HG02798 (cell line): ENCODE data around the gene ORAI2.

Experiments
- ATAC-seq: cut with Tn5 transposase; IDR thresholded peaks from one replicate; pipeline ENCODE4 v1.9.1; 2021; ENCODE audit warnings: mild to moderate bottlenecking; ENCODE audit not compliant: unreplicated experiment, poor library complexity

The ORAI2 gene

DNA sequence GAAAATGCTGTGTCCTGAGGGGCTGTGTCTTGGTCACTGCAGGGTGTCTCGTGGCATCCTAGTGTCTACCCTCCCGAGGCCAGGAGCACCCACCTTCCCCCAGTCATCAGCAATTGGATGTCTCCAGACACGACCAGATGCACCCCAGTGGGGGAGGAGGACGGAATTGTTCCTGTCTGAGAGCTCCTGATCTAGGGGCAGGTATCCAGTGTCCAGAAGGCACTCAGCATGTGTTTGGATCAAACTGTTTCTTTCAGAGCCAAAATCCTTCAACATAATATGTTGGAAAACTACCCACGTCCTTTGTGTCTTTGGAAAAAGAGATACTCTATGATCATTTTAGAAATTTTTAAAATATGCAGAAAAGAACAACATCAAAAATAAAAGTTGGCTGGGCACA is 20.3 kb upstream of the ORAI2 start:
- ATAC-seq, result no peak

- ATAC-seq, result no peak
Observed at GRCh38 chr7:102413611-102414010, 19.8 kb upstream of the ORAI2 start.

- ATAC-seq, result peak; percentile 66
Observed at GRCh38 chr7:102415685-102416225, 17.6 kb upstream of the ORAI2 start.

- ATAC-seq, result no peak
Observed at GRCh38 chr7:102416406-102416805, 17.0 kb upstream of the ORAI2 start.

DNA sequence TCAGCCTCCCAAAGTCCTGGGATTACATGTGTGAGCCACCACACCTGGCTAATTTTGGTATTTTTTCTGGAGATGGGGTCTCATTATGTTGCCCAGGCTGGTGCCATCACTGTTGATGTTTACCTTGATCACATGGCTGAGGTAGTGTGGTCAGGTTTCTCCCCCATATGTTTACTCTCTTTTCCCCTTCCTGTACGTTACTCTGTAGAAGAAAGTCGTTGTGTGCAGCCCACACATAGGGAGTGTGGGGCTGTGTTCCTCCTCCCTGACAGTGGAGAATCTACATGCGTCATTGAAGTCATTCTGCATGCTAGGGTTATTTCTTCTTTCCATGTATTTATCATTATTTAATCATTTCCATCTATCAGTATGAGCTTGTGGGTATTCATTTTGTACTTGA is 16.3 kb upstream of the ORAI2 start:
- ATAC-seq, result no peak

GRCh38 chr7:102418592-102418991 is 14.8 kb upstream of the ORAI2 start:
- no peak for ATAC-seq

- ATAC-seq, result no peak
Observed at GRCh38 chr7:102421706-102422240, 11.6 kb upstream of the ORAI2 start.

GRCh38 chr7:102424129-102424551 is 9.2 kb upstream of the ORAI2 start:
- ATAC-seq, result no peak

- ATAC-seq, result peak; percentile 39
Observed at GRCh38 chr7:102424787-102425218, 8.6 kb upstream of the ORAI2 start.

GRCh38 chr7:102425639-102426267 is 7.6 kb upstream of the ORAI2 start:
- ATAC-seq, result peak; percentile 75

- ATAC-seq, result peak; percentile 55
Observed at GRCh38 chr7:102426268-102427018, 6.9 kb upstream of the ORAI2 start.

DNA sequence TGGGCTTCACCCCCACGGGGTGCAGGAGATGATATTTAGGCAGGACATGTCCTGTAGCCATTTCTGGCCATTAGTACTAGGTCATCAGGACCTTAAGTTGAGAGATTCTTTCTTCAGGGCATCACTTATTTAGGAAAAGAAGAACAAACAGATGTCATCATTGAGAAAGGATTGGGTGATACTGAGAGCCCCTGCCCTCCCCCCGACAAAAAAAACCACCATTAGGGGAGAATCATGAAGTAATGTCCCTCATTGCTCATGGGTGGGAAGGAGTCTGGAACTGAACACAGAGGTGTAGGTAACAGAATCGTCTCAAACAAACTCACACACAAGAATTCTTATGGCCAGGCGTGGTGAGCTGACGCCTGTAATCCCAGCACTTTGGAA is 6.4 kb upstream of the ORAI2 start:
- ATAC-seq, result no peak

- ATAC-seq, result no peak
Observed at GRCh38 chr7:102429141-102429899, 4.1 kb upstream of the ORAI2 start.

DNA sequence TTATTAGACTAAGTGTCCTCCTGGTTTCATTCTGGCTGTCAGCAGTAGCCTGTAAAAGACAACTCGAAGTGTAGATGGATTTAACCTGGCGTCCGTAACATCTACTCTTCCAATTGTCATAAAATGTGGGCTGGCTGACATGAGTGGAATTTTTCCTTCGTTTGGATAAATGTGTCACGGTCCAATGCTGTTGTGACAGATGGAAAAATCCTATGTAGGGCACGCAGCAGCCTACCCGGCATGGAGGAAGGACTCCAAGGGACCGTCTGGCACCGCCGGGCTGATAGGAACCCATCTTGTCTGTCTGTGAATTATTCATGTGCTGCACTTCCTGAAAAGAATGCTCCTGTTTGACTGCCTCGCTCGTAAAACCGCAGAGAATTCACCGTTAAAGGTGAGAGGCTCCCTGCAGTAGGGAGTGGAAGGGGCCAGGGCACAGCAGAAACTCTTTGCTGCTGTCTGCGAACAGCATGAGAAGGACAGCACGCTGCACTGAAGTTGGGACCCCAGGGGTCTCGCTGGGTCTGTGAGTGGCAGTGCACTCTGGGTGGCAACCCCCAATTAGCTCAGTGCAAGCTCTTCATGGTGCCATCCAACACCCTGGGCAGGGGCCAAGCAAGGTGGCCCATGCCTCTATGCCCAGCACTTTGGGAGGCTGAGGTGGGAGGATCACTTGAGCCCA is 1.6 kb upstream of the ORAI2 start:
- ATAC-seq, result peak; percentile 22

DNA sequence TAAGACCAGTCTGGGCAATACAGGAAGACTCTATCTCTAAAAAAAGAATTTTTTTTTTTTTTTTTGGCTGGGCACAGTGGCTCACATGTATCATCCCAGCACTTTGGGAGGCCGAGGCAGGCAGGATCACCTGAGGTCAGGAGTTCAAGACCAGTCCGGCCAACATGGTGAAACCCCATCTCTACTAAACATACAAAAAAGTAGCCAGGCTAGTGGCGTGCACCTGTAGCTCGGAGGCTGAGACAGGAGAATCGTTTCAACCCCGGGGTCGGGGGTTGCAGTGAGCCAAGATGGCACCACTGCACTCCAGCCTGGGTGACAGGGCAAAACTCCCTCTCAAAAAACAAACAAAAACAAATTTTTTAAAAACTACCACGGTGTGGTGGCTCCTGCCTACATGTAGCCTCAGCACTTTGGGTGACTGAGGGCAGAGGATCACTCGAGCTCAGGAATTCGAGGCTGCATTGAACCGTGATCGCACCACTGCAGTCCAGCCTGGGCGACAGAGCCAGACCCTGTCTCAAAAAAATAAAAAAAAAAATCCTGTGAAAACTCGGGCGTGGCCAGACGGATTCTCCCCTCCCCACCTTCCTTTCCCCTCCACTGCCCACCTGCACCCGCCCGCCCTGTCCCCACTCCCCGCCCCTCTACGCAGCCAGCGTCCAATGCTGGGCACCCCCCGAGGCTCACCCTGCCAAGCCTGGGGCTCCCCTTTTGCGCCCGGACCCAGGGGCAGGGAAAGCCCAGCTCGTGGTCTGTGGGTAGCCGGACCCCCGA is 745 bp upstream of the ORAI2 start:
- peak; percentile 35 for ATAC-seq

- ATAC-seq, result no peak
Observed at GRCh38 chr7:102434039-102434486, 688 bp downstream of the ORAI2 start.

GRCh38 chr7:102436118-102436517 is 2.7 kb downstream of the ORAI2 start:
- ATAC-seq, result no peak

GRCh38 chr7:102439963-102440795 is 6.8 kb downstream of the ORAI2 start:
- ATAC-seq, result no peak
